Hematopoietic multipotent progenitor cell treated with erythropoietin and hydrocortisone succinate and interleukin-3 and kit ligand, for 6 days (in vitro differentiated cells): ENCODE results near the gene GNAL.
"Not testable (repeated sequence)": the region's sequence is repeated elsewhere in the genome, so short reads cannot be mapped to it uniquely, and the experiment has no call there.

ENCODE experiments used
- DNase-seq: peaks from one replicate; pipeline ENCODE4 v3.0.0-alpha.2; 2015

The GNAL gene

GRCh38 chr18:11854554-11854953, 165.5 kb downstream of the GNAL start:
- DNase-seq = not testable (repeated sequence)

GRCh38 chr18:11857177-11857887, 168.3 kb downstream of the GNAL start:
- DNase-seq = no peak

GRCh38 chr18:11859282-11859830, 170.3 kb downstream of the GNAL start:
- no peak for DNase-seq

- no peak for DNase-seq
Observed at GRCh38 chr18:11859903-11860407, 170.9 kb downstream of the GNAL start.

GRCh38 chr18:11860594-11861450, 171.8 kb downstream of the GNAL start:
- DNase-seq = no peak

GRCh38 chr18:11861583-11862288, 172.7 kb downstream of the GNAL start:
- no peak for DNase-seq

- DNase-seq = no peak
Observed at GRCh38 chr18:11862468-11863137, 173.5 kb downstream of the GNAL start.

GRCh38 chr18:11864471-11864870, 175.4 kb downstream of the GNAL start:
- no peak for DNase-seq

- no peak for DNase-seq
Observed at GRCh38 chr18:11865071-11865470, 176.0 kb downstream of the GNAL start.

- no peak for DNase-seq
Observed at GRCh38 chr18:11866329-11866728, 177.3 kb downstream of the GNAL start.

GRCh38 chr18:11866764-11867163, 177.7 kb downstream of the GNAL start:
- DNase-seq = no peak

GRCh38 chr18:11868230-11868629, 179.2 kb downstream of the GNAL start:
- no peak for DNase-seq

- DNase-seq = no peak
Observed at GRCh38 chr18:11871501-11871900, 182.4 kb downstream of the GNAL start.

- peak; percentile 61 for DNase-seq
Observed at GRCh38 chr18:11872479-11873136, 183.5 kb downstream of the GNAL start.

GRCh38 chr18:11873670-11874340, 184.7 kb downstream of the GNAL start:
- DNase-seq = no peak

GRCh38 chr18:11874676-11875075, 185.6 kb downstream of the GNAL start:
- no peak for DNase-seq

GRCh38 chr18:11877497-11878135, 188.6 kb downstream of the GNAL start:
- DNase-seq = no peak

GRCh38 chr18:11880586-11881304, 191.7 kb downstream of the GNAL start:
- peak; percentile 85 for DNase-seq

GRCh38 chr18:11882636-11883035, 193.6 kb downstream of the GNAL start:
- DNase-seq = no peak

- DNase-seq = peak; percentile 54
Observed at GRCh38 chr18:11883153-11883552, 194.1 kb downstream of the GNAL start.
